Measurements from ENCODE around the gene IL3RA.

IL3RA gene

GRCh38 chrX:1384658-1385252 lies 48.2 kb downstream of the IL3RA start:
- no peak for DNase-seq (ENCODE audit: low read depth in 2 of 2)

- no peak for DNase-seq (ENCODE audit: low read depth in 2 of 2)
Observed at GRCh38 chrX:1385253-1386223, 49.0 kb downstream of the IL3RA start.

GRCh38 chrX:1386338-1387127 lies 49.9 kb downstream of the IL3RA start:
- DNase-seq (ENCODE audit: low read depth in 2 of 2), result no peak

GRCh38 chrX:1387141-1387776 lies 50.7 kb downstream of the IL3RA start:
- no peak for DNase-seq (ENCODE audit: low read depth in 2 of 2)

- no peak for DNase-seq (ENCODE audit: low read depth in 2 of 2)
Observed at GRCh38 chrX:1388651-1389050, 52.1 kb downstream of the IL3RA start.

GRCh38 chrX:1389181-1389992 lies 52.8 kb downstream of the IL3RA start:
- DNase-seq (ENCODE audit: low read depth in 2 of 2), result no peak

- no peak for DNase-seq (ENCODE audit: low read depth in 2 of 2)
Observed at GRCh38 chrX:1389993-1390285, 53.4 kb downstream of the IL3RA start.

GRCh38 chrX:1390621-1391369 lies 54.2 kb downstream of the IL3RA start:
- DNase-seq (ENCODE audit: low read depth in 2 of 2), result no peak

- no peak for DNase-seq (ENCODE audit: low read depth in 2 of 2)
Observed at GRCh38 chrX:1391370-1391706, 54.8 kb downstream of the IL3RA start.

- peak; percentile 99 for DNase-seq (ENCODE audit: low read depth in 2 of 2)
Observed at GRCh38 chrX:1391707-1392375, 55.3 kb downstream of the IL3RA start, which contains the start of gene SLC25A6. SLC25A6 (minus strand) TSS chrX:1392113; CDS start chrX:1392009, 104 bp downstream.

GRCh38 chrX:1392376-1393068 lies 55.9 kb downstream of the IL3RA start:
- no peak for DNase-seq (ENCODE audit: low read depth in 2 of 2)

GRCh38 chrX:1393871-1394615 lies 57.5 kb downstream of the IL3RA start:
- no peak for DNase-seq (ENCODE audit: low read depth in 2 of 2)

- DNase-seq (ENCODE audit: low read depth in 2 of 2), result no peak
Observed at GRCh38 chrX:1394731-1395501, 58.3 kb downstream of the IL3RA start.

- DNase-seq (ENCODE audit: low read depth in 2 of 2), result no peak
Observed at GRCh38 chrX:1395646-1396216, 59.1 kb downstream of the IL3RA start.

GRCh38 chrX:1397001-1397400 lies 60.4 kb downstream of the IL3RA start:
- DNase-seq (ENCODE audit: low read depth in 2 of 2), result no peak

- no peak for DNase-seq (ENCODE audit: low read depth in 2 of 2)
Observed at GRCh38 chrX:1397441-1398270, 61.1 kb downstream of the IL3RA start.

Data from stimulated activated CD8-positive, alpha-beta memory T cell treated with anti-CD3 and anti-CD28 coated beads, Interleukin-2, amount 100 ng/mL, for 1 hour (primary cell).